ENCODE results near the gene CDH18. TPM values are rescaled to one million over a fixed set of nuclear protein-coding genes. Genes with fewer than 3 reads are reported as not detected.

Gene CDH18
- total RNA-seq, 1 experiment from 2014 or later, result not detected

DNA sequence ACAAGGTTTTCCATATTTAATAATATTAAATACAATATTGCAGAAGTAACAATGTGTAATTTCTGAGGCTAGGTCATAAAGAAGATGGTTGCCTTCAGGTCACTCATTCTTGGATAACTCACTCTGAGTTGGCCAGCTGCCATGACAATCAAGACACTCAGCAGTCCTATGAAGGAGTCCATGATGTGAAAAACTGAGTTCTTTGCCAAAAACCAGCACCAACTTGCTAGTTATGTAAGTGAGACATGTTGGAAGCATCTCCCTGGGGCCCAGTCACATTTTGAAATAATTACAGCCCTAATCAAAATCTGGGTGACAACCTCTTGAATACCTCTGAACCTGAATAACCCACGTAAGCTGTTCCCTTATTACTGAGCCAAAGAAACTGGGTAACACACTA is 453.2 kb downstream of the CDH18 start:
- ChIA-PET RAD21 (ENCODE audit: low non-redundant PET in 1 of 2, low total read pairs in 2 of 2, uncharacterized antibody in 2 of 2, unreplicated experiment in 2 of 2) (no interaction called here), CTCF (no interaction called here), POLR2A (no interaction called here)
- intact Hi-C loops (cut with micrococcal nuclease), result no loop called here
- TF ChIP-seq YY1 (IDR thresholded peaks at IDR 0.05; ENCODE audit: extremely low read depth, insufficient replicate concordance, low read depth, low read length) (no peak), EZH2 (IDR thresholded peaks at IDR 0.05) (no peak), SRF (IDR thresholded peaks at IDR 0.05; ENCODE audit: low read depth) (no peak), EGR1 (IDR thresholded peaks at IDR 0.05; ENCODE audit: low read depth) (no peak), CBX3 (IDR thresholded peaks at IDR 0.05; ENCODE audit: low read depth) (no peak), MAX (IDR thresholded peaks at IDR 0.05) (no peak), ZNF274 (IDR thresholded peaks at IDR 0.05; ENCODE audit: low read depth, low read length) (no peak), CEBPB (IDR thresholded peaks at IDR 0.05; ENCODE audit: low read depth) (no peak), RAD21 (IDR thresholded peaks at IDR 0.05; ENCODE audit: low read depth) (no peak), SIN3A (IDR thresholded peaks at IDR 0.05; ENCODE audit: low read depth) (no peak), ELF1 (IDR thresholded peaks at IDR 0.05; ENCODE audit: borderline replicate concordance, low read depth) (no peak)
- TF ChIP-seq, protein P1, sequence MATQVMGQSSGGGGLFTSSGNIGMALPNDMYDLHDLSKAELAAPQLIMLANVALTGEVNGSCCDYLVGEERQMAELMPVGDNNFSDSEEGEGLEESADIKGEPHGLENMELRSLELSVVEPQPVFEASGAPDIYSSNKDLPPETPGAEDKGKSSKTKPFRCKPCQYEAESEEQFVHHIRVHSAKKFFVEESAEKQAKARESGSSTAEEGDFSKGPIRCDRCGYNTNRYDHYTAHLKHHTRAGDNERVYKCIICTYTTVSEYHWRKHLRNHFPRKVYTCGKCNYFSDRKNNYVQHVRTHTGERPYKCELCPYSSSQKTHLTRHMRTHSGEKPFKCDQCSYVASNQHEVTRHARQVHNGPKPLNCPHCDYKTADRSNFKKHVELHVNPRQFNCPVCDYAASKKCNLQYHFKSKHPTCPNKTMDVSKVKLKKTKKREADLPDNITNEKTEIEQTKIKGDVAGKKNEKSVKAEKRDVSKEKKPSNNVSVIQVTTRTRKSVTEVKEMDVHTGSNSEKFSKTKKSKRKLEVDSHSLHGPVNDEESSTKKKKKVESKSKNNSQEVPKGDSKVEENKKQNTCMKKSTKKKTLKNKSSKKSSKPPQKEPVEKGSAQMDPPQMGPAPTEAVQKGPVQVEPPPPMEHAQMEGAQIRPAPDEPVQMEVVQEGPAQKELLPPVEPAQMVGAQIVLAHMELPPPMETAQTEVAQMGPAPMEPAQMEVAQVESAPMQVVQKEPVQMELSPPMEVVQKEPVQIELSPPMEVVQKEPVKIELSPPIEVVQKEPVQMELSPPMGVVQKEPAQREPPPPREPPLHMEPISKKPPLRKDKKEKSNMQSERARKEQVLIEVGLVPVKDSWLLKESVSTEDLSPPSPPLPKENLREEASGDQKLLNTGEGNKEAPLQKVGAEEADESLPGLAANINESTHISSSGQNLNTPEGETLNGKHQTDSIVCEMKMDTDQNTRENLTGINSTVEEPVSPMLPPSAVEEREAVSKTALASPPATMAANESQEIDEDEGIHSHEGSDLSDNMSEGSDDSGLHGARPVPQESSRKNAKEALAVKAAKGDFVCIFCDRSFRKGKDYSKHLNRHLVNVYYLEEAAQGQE (IDR thresholded peaks at IDR 0.05; ENCODE audit: low read depth), result no peak
- H3K79me2 ChIP-seq (ENCODE audit: insufficient read depth, low read length), result no peaks in the 10 kb centered on the region
- ATAC-seq (no peak), DNase-seq (ENCODE audit: low read depth, low spot score) (no peak)
- no peak overlapping the region for H3K4me2 ChIP-seq (ENCODE audit: low read length)
- H3K27me3 ChIP-seq (ENCODE audit: insufficient read depth, low read length), result no peaks in the 10 kb centered on the region
- peaks cover 5 to 22% of the 10 kb centered on the region in 2 experiments; a peak in 1 of 4 replicates for H3K9me3 ChIP-seq (ENCODE audit: control insufficient read depth in 1 of 2, insufficient read depth in 1 of 2, low read depth in 1 of 2, low read length in 2 of 2)
- no TSS peak for BruUV-seq (replicated peaks)
- H3K36me3 ChIP-seq (ENCODE audit: control insufficient read depth in 1 of 2, insufficient read depth in 2 of 2, low read length in 2 of 2), result no peaks in the 10 kb centered on the region
- no peak overlapping the region for H2AFZ ChIP-seq (ENCODE audit: low read depth, low read length, poor library complexity, severe bottlenecking)
- H4K20me1 ChIP-seq (ENCODE audit: insufficient read depth), result no peaks in the 10 kb centered on the region
- H3K4me3 ChIP-seq (replicated peaks in 1 of 2; ENCODE audit: low read depth in 1 of 2, low read length in 2 of 2), result no peak overlapping the region
- no peaks in the 10 kb centered on the region for H3K4me1 ChIP-seq (ENCODE audit: control insufficient read depth in 1 of 2, insufficient read depth in 2 of 2, low read length in 2 of 2)
- no peaks in the 10 kb centered on the region for H3K9me2 ChIP-seq (ENCODE audit: insufficient read depth)
- H3K27ac ChIP-seq (ENCODE audit: low read depth, low read length), result no peak overlapping the region
- no peak overlapping the region for H3K9ac ChIP-seq (ENCODE audit: low read length)
